Activated naive CD4-positive, alpha-beta T cell treated with anti-CD3 and anti-CD28 coated beads for 36 hours (primary cell): ENCODE measurements around the gene CELF2. TPM values are rescaled to one million over a fixed set of nuclear protein-coding genes. Genes with fewer than 3 reads are reported as not detected.
A peak's percentile ranks its signal among the peaks of the same experiment; 100 is the strongest.

ENCODE experiments used
- CTCF ChIA-PET: fragments of 350-600 bp; sonication (Branson Sonifier 250); formaldehyde crosslinking; loops from one replicate; lab custom pipeline; 2021; ENCODE audit warnings: antibody characterized with exemption; lab: Charles Lee
- DNase-seq: peaks from one replicate; pipeline ENCODE4 v3.0.0-alpha.2; 2020
- H3K27ac Mint-ChIP-seq: one replicate; pipeline ENCODE4 v1.8.0; 2021; ENCODE audit warnings: mild to moderate bottlenecking, mixed read lengths
- H3K27me3 Mint-ChIP-seq: one replicate; pipeline ENCODE4 v1.8.0; 2021; ENCODE audit warnings: low read depth, mixed read lengths
- H3K36me3 Mint-ChIP-seq: one replicate; pipeline ENCODE4 v1.8.0; 2021; ENCODE audit warnings: low read depth, mixed read lengths
- H3K4me1 Mint-ChIP-seq: one replicate; pipeline ENCODE4 v1.8.0; 2021; ENCODE audit warnings: low read depth, mixed read lengths
- H3K4me3 Mint-ChIP-seq: one replicate; pipeline ENCODE4 v1.8.0; 2021; ENCODE audit warnings: mild to moderate bottlenecking, moderate library complexity, mixed read lengths
- H3K9me3 Mint-ChIP-seq: one replicate; pipeline ENCODE4 v1.8.0; 2021; ENCODE audit warnings: mixed read lengths
- intact Hi-C: fragments of 100-400 bp; cut with micrococcal nuclease; formaldehyde crosslinking; loops from one replicate; pipeline ENCODE4 v1.15.1; 2023
- total RNA-seq, 2 experiments: library from RNA; stranded (reverse); gene quantifications; one replicate each; pipeline ENCODE4 v1.2.3, GENCODE V29; 2021

The CELF2 gene
- total RNA-seq, 2 experiments from 2014 or later = 68.2 to 72.2 TPM

- H3K36me3 Mint-ChIP-seq = peaks cover 43% of the 10 kb centered on the region
- peaks cover 89% of the 10 kb centered on the region for H3K4me1 Mint-ChIP-seq
- no peaks in the 10 kb centered on the region for H3K9me3 Mint-ChIP-seq
- H3K27ac Mint-ChIP-seq = peak overlapping the region; percentile 28
- intact Hi-C loops = no loop called here
- DNase-seq = no peak
- CTCF ChIA-PET = no interaction called here
- H3K27me3 Mint-ChIP-seq = no peaks in the 10 kb centered on the region
- no peak overlapping the region for H3K4me3 Mint-ChIP-seq
These were observed 243.5 kb downstream of the CELF2 start for GRCh38 chr10:11261143-11261542.

GRCh38 chr10:11261687-11262493 lies 244.2 kb downstream of the CELF2 start:
- Mint-ChIP-seq H3K36me3 (peaks cover 43% of the 10 kb centered on the region), H3K27me3 (no peaks in the 10 kb centered on the region), H3K27ac (peak overlapping the region; percentile 63), H3K9me3 (no peaks in the 10 kb centered on the region), H3K4me3 (no peak overlapping the region), H3K4me1 (peaks cover 88% of the 10 kb centered on the region)
- no peak for DNase-seq
- CTCF ChIA-PET = interaction anchor here (0.7 kb wide), 1 partner anchor 10 kb away, joined by 3 read pairs; no protein-coding TSS in a partner anchor
- intact Hi-C loops = no loop called here

GRCh38 chr10:11262494-11263345 lies 245.0 kb downstream of the CELF2 start:
- Mint-ChIP-seq H3K9me3 (no peaks in the 10 kb centered on the region), H3K27ac (peak overlapping the region; percentile 63), H3K4me3 (no peak overlapping the region), H3K27me3 (no peaks in the 10 kb centered on the region), H3K4me1 (peaks cover 87% of the 10 kb centered on the region), H3K36me3 (peaks cover 39% of the 10 kb centered on the region)
- intact Hi-C loops = no loop called here
- DNase-seq = no peak
- CTCF ChIA-PET = no interaction called here

- Mint-ChIP-seq H3K4me3 (no peak overlapping the region), H3K4me1 (peaks cover 80% of the 10 kb centered on the region), H3K27ac (no peak overlapping the region), H3K27me3 (no peaks in the 10 kb centered on the region), H3K36me3 (peaks cover 30% of the 10 kb centered on the region), H3K9me3 (no peaks in the 10 kb centered on the region)
- DNase-seq = no peak
- CTCF ChIA-PET = no interaction called here
- intact Hi-C loops = no loop called here
These were observed 246.1 kb downstream of the CELF2 start for GRCh38 chr10:11263767-11264166.

GRCh38 chr10:11264296-11265048 lies 246.8 kb downstream of the CELF2 start:
- Mint-ChIP-seq H3K4me3 (no peak overlapping the region), H3K4me1 (peaks cover 82% of the 10 kb centered on the region), H3K27ac (peak overlapping the region; percentile 14), H3K9me3 (no peaks in the 10 kb centered on the region), H3K27me3 (no peaks in the 10 kb centered on the region), H3K36me3 (peaks cover 27% of the 10 kb centered on the region)
- DNase-seq = no peak
- intact Hi-C loops = no loop called here
- CTCF ChIA-PET = interaction anchor here (0.6 to 0.8 kb wide), 2 partner anchors 152 to 229 kb away, joined by 3 read pairs; no protein-coding TSS in a partner anchor

GRCh38 chr10:11265484-11265883 lies 247.8 kb downstream of the CELF2 start:
- H3K27ac Mint-ChIP-seq = no peak overlapping the region
- intact Hi-C loops = no loop called here
- H3K9me3 Mint-ChIP-seq = no peaks in the 10 kb centered on the region
- no peak overlapping the region for H3K4me3 Mint-ChIP-seq
- peaks cover 85% of the 10 kb centered on the region for H3K4me1 Mint-ChIP-seq
- CTCF ChIA-PET = no interaction called here
- H3K36me3 Mint-ChIP-seq = peaks cover 28% of the 10 kb centered on the region
- no peak for DNase-seq
- no peaks in the 10 kb centered on the region for H3K27me3 Mint-ChIP-seq

- Mint-ChIP-seq H3K4me1 (peaks cover 83% of the 10 kb centered on the region), H3K36me3 (peaks cover 32% of the 10 kb centered on the region), H3K27ac (no peak overlapping the region), H3K9me3 (no peaks in the 10 kb centered on the region), H3K4me3 (no peak overlapping the region), H3K27me3 (no peaks in the 10 kb centered on the region)
- CTCF ChIA-PET = no interaction called here
- intact Hi-C loops = no loop called here
- DNase-seq = no peak
These were observed 248.8 kb downstream of the CELF2 start for GRCh38 chr10:11266426-11266825.

- CTCF ChIA-PET = interaction anchor here (0.8 to 4.1 kb wide), 23 partner anchors 11 to 168 kb away, joined by 3 to 32 read pairs (median 5); no protein-coding TSS in a partner anchor
- DNase-seq = peak; percentile 85
- H3K4me3 Mint-ChIP-seq = no peak overlapping the region
- H3K4me1 Mint-ChIP-seq = peaks cover 77% of the 10 kb centered on the region
- peak overlapping the region; percentile 52 for H3K27ac Mint-ChIP-seq
- H3K9me3 Mint-ChIP-seq = no peaks in the 10 kb centered on the region
- no peaks in the 10 kb centered on the region for H3K27me3 Mint-ChIP-seq
- intact Hi-C loops = loop anchor here (1.0 to 5.0 kb wide), 3 partner anchors 92 to 202 kb away; no protein-coding TSS in a partner anchor
- H3K36me3 Mint-ChIP-seq = peaks cover 40% of the 10 kb centered on the region
These were observed 252.6 kb downstream of the CELF2 start for GRCh38 chr10:11270135-11270857.

GRCh38 chr10:11270858-11271179 lies 253.1 kb downstream of the CELF2 start:
- Mint-ChIP-seq H3K4me3 (no peak overlapping the region), H3K27ac (peak overlapping the region; percentile 46), H3K27me3 (no peaks in the 10 kb centered on the region), H3K9me3 (no peaks in the 10 kb centered on the region), H3K4me1 (peaks cover 76% of the 10 kb centered on the region), H3K36me3 (peaks cover 40% of the 10 kb centered on the region)
- no peak for DNase-seq
- CTCF ChIA-PET = interaction anchor here (0.8 to 4.1 kb wide), 14 partner anchors 10 to 168 kb away, joined by 3 to 32 read pairs (median 7); no protein-coding TSS in a partner anchor
- intact Hi-C loops = loop anchor here (1.0 to 5.0 kb wide), 3 partner anchors 93 to 201 kb away; no protein-coding TSS in a partner anchor

GRCh38 chr10:11272915-11273389 lies 255.3 kb downstream of the CELF2 start:
- Mint-ChIP-seq H3K36me3 (peaks cover 40% of the 10 kb centered on the region), H3K9me3 (no peaks in the 10 kb centered on the region), H3K27ac (peak overlapping the region; percentile 84), H3K4me1 (peaks cover 64% of the 10 kb centered on the region), H3K4me3 (no peak overlapping the region), H3K27me3 (no peaks in the 10 kb centered on the region)
- CTCF ChIA-PET = interaction anchor here (0.7 to 4.1 kb wide), 5 partner anchors 93 to 485 kb away, joined by 3 to 32 read pairs (median 4); no protein-coding TSS in a partner anchor
- DNase-seq = peak; percentile 69
- intact Hi-C loops = loop anchor here (1.0 to 5.0 kb wide), 3 partner anchors 38 to 199 kb away; no protein-coding TSS in a partner anchor

GRCh38 chr10:11274452-11274851 lies 256.8 kb downstream of the CELF2 start:
- no peak for DNase-seq
- H3K9me3 Mint-ChIP-seq = no peaks in the 10 kb centered on the region
- peak overlapping the region; percentile 27 for H3K27ac Mint-ChIP-seq
- H3K4me3 Mint-ChIP-seq = no peak overlapping the region
- H3K36me3 Mint-ChIP-seq = peaks cover 44% of the 10 kb centered on the region
- peaks cover 56% of the 10 kb centered on the region for H3K4me1 Mint-ChIP-seq
- no peaks in the 10 kb centered on the region for H3K27me3 Mint-ChIP-seq
- intact Hi-C loops = loop anchor here (5.0 kb wide), 1 partner anchor 198 kb away; no protein-coding TSS in a partner anchor
- CTCF ChIA-PET = interaction anchor here (2.1 kb wide), 1 partner anchor 133 kb away, joined by 4 read pairs; no protein-coding TSS in a partner anchor
